Stomach (tissue), 4 donors: ENCODE measurements around the gene MNAT1.

ENCODE experiments used
- CTCF ChIP-seq, 7 experiments: fragments of 450-650 bp in 4 of 7; fragments of 200-600 bp in 3 of 7; sonication (generic) in 3 of 7; IDR thresholded peaks; one replicate each; pipeline ENCODE4 v1.5.1; 2016 to 2019; ENCODE audit warnings: antibody characterized with exemption in 7 of 7, control low read depth in 2 of 7, mild to moderate bottlenecking in 1 of 7
- POLR2A ChIP-seq, 4 donors: fragments of 450-650 bp; IDR thresholded peaks; one replicate each; pipeline ENCODE4 v1.6.1; 2016; ENCODE audit warnings: antibody characterized with exemption in 4 of 4, control low read depth in 2 of 4, mild to moderate bottlenecking in 1 of 4, moderate library complexity in 1 of 4
- POLR2AphosphoS5 ChIP-seq, 3 donors: sonication (generic); formaldehyde crosslinking; IDR thresholded peaks; one replicate each; pipeline ENCODE4 v1.6.1; 2016; ENCODE audit warnings: antibody characterized with exemption in 3 of 3

- TF ChIP-seq POLR2A (IDR thresholded peaks at IDR 0.05): no peak
- no peak for TF ChIP-seq CTCF (IDR thresholded peaks at IDR 0.05)
- TF ChIP-seq POLR2AphosphoS5 (IDR thresholded peaks at IDR 0.05): no peak
These were observed 24.3 kb downstream of the MNAT1 start for GRCh38 chr14:60758885-60759284.
